ENCODE data around the gene TAF9. TPM values are rescaled to one million over a fixed set of nuclear protein-coding genes. Genes with fewer than 3 reads are reported as not detected.
A peak's percentile ranks its signal among the peaks of the same experiment; 100 is the strongest.

The TAF9 gene
- total and polyA plus RNA-seq, 2 of the 13 experiments (the other 11 are each of a cell fraction or from before 2014, with no cell fraction given) = 113 to 218 TPM

DNA sequence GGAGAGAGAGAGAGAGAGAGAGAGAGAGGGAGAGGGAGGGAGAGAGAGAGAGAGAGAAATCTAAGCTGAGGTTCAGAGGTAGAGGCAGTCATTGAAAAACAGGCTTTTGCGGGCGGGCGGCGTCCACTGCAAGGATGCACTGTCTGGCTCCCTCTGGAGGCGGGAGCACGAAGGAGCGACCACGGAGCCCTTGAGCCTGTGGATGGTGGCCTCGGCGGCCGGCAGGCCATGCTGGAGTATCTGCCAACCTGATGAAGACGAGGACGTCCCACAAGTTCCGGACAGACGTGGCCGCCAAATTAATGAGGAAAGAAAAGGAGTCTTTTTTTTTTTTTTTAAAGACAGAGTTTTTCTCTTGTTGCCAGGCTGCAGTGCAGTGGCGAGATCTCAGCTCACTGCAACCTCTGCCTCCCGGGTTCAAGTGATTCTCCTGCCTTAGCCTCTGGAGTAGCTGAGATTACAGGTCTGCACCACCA, 34.5 kb downstream of the TAF9 start (continued):
- TF ChIP-seq RFX3 (CRISPR knock-in tag; IDR thresholded peaks at IDR 0.05) = no peak
- TF ChIP-seq, protein P1, sequence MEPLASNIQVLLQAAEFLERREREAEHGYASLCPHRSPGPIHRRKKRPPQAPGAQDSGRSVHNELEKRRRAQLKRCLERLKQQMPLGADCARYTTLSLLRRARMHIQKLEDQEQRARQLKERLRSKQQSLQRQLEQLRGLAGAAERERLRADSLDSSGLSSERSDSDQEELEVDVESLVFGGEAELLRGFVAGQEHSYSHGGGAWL (CRISPR knock-in tag; IDR thresholded peaks at IDR 0.05) = no peak
- TF ChIP-seq, protein P2, sequence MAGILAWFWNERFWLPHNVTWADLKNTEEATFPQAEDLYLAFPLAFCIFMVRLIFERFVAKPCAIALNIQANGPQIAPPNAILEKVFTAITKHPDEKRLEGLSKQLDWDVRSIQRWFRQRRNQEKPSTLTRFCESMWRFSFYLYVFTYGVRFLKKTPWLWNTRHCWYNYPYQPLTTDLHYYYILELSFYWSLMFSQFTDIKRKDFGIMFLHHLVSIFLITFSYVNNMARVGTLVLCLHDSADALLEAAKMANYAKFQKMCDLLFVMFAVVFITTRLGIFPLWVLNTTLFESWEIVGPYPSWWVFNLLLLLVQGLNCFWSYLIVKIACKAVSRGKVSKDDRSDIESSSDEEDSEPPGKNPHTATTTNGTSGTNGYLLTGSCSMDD (CRISPR knock-in tag; IDR thresholded peaks at IDR 0.05) = no peak
- TF ChIP-seq HNRNPL (IDR thresholded peaks at IDR 0.05; ENCODE audit: low read depth, low read length) = no peak
- no peak for TF ChIP-seq ZNF382 (CRISPR knock-in tag; IDR thresholded peaks at IDR 0.05; ENCODE audit: borderline replicate concordance)
- TF ChIP-seq, protein P3, sequence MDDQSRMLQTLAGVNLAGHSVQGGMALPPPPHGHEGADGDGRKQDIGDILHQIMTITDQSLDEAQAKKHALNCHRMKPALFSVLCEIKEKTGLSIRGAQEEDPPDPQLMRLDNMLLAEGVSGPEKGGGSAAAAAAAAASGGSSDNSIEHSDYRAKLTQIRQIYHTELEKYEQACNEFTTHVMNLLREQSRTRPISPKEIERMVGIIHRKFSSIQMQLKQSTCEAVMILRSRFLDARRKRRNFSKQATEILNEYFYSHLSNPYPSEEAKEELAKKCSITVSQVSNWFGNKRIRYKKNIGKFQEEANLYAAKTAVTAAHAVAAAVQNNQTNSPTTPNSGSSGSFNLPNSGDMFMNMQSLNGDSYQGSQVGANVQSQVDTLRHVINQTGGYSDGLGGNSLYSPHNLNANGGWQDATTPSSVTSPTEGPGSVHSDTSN (CRISPR knock-in tag; IDR thresholded peaks at IDR 0.05; ENCODE audit: borderline replicate concordance) = no peak
- TF ChIP-seq TBP (CRISPR knock-in tag; IDR thresholded peaks at IDR 0.05) = no peak
- TF ChIP-seq, protein P4, sequence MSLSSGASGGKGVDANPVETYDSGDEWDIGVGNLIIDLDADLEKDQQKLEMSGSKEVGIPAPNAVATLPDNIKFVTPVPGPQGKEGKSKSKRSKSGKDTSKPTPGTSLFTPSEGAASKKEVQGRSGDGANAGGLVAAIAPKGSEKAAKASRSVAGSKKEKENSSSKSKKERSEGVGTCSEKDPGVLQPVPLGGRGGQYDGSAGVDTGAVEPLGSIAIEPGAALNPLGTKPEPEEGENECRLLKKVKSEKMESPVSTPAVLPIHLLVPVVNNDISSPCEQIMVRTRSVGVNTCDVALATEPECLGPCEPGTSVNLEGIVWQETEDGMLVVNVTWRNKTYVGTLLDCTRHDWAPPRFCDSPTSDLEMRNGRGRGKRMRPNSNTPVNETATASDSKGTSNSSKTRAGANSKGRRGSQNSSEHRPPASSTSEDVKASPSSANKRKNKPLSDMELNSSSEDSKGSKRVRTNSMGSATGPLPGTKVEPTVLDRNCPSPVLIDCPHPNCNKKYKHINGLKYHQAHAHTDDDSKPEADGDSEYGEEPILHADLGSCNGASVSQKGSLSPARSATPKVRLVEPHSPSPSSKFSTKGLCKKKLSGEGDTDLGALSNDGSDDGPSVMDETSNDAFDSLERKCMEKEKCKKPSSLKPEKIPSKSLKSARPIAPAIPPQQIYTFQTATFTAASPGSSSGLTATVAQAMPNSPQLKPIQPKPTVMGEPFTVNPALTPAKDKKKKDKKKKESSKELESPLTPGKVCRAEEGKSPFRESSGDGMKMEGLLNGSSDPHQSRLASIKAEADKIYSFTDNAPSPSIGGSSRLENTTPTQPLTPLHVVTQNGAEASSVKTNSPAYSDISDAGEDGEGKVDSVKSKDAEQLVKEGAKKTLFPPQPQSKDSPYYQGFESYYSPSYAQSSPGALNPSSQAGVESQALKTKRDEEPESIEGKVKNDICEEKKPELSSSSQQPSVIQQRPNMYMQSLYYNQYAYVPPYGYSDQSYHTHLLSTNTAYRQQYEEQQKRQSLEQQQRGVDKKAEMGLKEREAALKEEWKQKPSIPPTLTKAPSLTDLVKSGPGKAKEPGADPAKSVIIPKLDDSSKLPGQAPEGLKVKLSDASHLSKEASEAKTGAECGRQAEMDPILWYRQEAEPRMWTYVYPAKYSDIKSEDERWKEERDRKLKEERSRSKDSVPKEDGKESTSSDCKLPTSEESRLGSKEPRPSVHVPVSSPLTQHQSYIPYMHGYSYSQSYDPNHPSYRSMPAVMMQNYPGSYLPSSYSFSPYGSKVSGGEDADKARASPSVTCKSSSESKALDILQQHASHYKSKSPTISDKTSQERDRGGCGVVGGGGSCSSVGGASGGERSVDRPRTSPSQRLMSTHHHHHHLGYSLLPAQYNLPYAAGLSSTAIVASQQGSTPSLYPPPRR (CRISPR knock-in tag; IDR thresholded peaks at IDR 0.05; ENCODE audit: borderline replicate concordance) = no peak; the same call in 1 of the 2 replicates
- TF ChIP-seq PHF5A (CRISPR knock-in tag; IDR thresholded peaks at IDR 0.05; ENCODE audit: low read depth, unreplicated experiment) = no peak
- no peak for TF ChIP-seq ZNF577 (CRISPR knock-in tag; IDR thresholded peaks at IDR 0.05; ENCODE audit: borderline replicate concordance, low read depth)
- no peak for TF ChIP-seq ZNF235 (CRISPR knock-in tag; IDR thresholded peaks at IDR 0.05; ENCODE audit: borderline replicate concordance)
- peak; percentile 72 for TF ChIP-seq SAP130 (CRISPR knock-in tag; IDR thresholded peaks at IDR 0.05; ENCODE audit: low read depth)
- TF ChIP-seq, protein P5, sequence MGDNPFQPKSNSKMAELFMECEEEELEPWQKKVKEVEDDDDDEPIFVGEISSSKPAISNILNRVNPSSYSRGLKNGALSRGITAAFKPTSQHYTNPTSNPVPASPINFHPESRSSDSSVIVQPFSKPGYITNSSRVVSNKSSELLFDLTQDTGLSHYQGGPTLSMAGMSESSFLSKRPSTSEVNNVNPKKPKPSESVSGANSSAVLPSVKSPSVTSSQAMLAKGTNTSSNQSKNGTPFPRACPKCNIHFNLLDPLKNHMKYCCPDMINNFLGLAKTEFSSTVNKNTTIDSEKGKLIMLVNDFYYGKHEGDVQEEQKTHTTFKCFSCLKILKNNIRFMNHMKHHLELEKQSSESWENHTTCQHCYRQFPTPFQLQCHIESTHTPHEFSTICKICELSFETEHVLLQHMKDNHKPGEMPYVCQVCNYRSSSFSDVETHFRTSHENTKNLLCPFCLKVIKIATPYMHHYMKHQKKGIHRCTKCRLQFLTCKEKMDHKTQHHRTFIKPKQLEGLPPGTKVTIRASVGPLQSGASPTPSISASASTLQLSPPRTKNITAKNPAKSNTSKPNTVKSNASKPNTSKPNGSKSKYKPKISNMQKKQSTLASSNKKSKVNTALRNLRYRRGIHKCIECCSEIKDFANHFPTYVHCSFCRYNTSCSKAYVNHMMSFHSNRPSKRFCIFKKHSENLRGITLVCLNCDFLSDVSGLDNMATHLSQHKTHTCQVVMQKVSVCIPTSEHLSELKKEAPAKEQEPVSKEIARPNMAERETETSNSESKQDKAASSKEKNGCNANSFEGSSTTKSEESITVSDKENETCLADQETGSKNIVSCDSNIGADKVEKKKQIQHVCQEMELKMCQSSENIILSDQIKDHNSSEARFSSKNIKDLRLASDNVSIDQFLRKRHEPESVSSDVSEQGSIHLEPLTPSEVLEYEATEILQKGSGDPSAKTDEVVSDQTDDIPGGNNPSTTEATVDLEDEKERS (CRISPR knock-in tag; IDR thresholded peaks at IDR 0.05) = peak; percentile 55; the same call in 1 of the 2 replicates
- no peak for TF ChIP-seq ZNF296 (CRISPR knock-in tag; conservative IDR thresholded peaks at IDR 0.05)
- TF ChIP-seq JARID2 (CRISPR knock-in tag; IDR thresholded peaks at IDR 0.05; ENCODE audit: insufficient replicate concordance) = no peak
- TF ChIP-seq IKZF4 (CRISPR knock-in tag; IDR thresholded peaks at IDR 0.05; ENCODE audit: borderline replicate concordance, low read depth, not compliant biosample characterization) = peak; percentile 51
- no peak for TF ChIP-seq ZZZ3 (CRISPR knock-in tag; IDR thresholded peaks at IDR 0.05; ENCODE audit: borderline replicate concordance)
- TF ChIP-seq ERF (CRISPR knock-in tag; IDR thresholded peaks at IDR 0.05) = no peak; the same call in 1 of the 2 replicates
- no peak for TF ChIP-seq HOXA9 (CRISPR knock-in tag; IDR thresholded peaks at IDR 0.05; ENCODE audit: borderline replicate concordance)
- TF ChIP-seq TEAD3 (CRISPR knock-in tag; optimal IDR thresholded peaks at IDR 0.05; ENCODE audit: borderline replicate concordance) = peak; percentile 54
